ENCODE data around the gene CD4. TPM values are rescaled to one million over a fixed set of nuclear protein-coding genes. Genes with fewer than 3 reads are reported as not detected.
"Not testable (repeated sequence)": the region's sequence is repeated elsewhere in the genome, so short reads cannot be mapped to it uniquely, and the experiment has no call there.

The CD4 gene
- total RNA-seq, 4 donors from 2014 or later: 6.6 to 16.2 (median 10.1) TPM

DNA sequence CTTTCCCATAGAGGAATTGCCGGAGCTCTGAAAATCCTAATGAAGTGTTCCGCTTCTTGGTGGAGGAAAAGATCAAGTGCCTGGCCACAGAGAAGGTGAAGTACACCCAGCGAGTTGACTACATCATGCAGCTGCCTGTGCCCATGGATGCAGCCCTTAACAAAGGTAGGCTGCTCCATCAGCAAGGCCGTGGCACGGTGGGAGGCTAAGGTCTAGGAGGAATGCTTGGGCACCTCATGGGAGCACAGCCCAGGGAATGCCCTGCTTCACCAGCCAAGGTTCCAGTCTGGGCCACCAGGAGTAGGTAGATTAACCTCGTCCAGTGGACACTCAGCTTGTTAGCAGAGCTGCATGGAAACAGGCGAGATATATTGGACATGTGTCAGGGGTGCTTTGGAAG lies 71.6 kb downstream of the CD4 start:
- WGBS: 92% methylated on average over 7 of the region's 7 CpGs
- intact Hi-C loops (cut with DNase I): loop anchor here (5.0 kb wide), 1 partner anchor 46 kb away; no protein-coding TSS in a partner anchor
- H3K36me3 ChIP-seq: peaks cover 66 to 100% (median 97%) of the 10 kb centered on the region in 4 donors

DNA sequence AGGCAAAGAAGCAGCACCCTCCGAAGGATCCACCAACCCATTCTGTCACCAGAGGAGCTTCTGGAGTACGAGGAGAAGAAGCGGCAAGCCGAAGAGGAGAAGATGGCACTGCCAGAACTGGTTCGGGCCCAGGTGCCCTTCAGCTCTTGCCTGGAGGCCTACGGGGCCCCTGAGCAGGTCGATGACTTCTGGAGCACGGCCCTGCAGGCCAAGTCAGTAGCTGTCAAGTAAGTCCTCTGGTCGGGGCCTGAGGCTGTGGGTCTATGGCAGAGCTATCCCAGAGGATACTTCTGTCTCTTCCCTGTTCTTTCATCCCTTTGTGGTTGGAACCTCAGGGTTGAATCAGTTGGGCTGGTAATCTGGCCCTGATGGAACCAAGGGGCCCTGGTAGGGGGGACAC lies 72.1 kb downstream of the CD4 start:
- 95% methylated on average over 8 of the region's 9 CpGs for WGBS
- H3K9me3 ChIP-seq: no peaks in the 10 kb centered on the region
- H3K36me3 ChIP-seq: peaks cover 62 to 98% (median 95%) of the 10 kb centered on the region in 4 donors
- no peak for DNase-seq (ENCODE audit: extremely low spot score)
- no peak overlapping the region for H3K4me3 ChIP-seq
- peaks cover under 1 to 2% (median 1%) of the 10 kb centered on the region in 4 donors for H3K4me1 ChIP-seq
- no peaks in the 10 kb centered on the region for H3K27me3 ChIP-seq
- intact Hi-C loops (cut with DNase I): loop anchor here (5.0 kb wide), 1 partner anchor 46 kb away; no protein-coding TSS in a partner anchor
- no peak overlapping the region for H3K27ac ChIP-seq (replicated peaks in 1 of 4)
- TF ChIP-seq POLR2AphosphoS5 (IDR thresholded peaks at IDR 0.05) (no peak), CTCF (IDR thresholded peaks at IDR 0.05) (no peak), EP300 (IDR thresholded peaks at IDR 0.05) (no peak), POLR2A (IDR thresholded peaks at IDR 0.05; ENCODE audit: low read depth) (no peak)

More for the DNA sequence above, 71.6 kb downstream of the CD4 start:
- Histone ChIP-seq H3K27ac (replicated peaks in 1 of 4) (no peak overlapping the region), H3K27me3 (no peaks in the 10 kb centered on the region), H3K9me3 (no peaks in the 10 kb centered on the region), H3K4me1 (no peaks in the 10 kb centered on the region), H3K4me3 (no peak overlapping the region)
- no peak for DNase-seq (ENCODE audit: extremely low spot score)
- TF ChIP-seq CTCF (IDR thresholded peaks at IDR 0.05) (no peak), POLR2A (IDR thresholded peaks at IDR 0.05; ENCODE audit: low read depth) (no peak), POLR2AphosphoS5 (IDR thresholded peaks at IDR 0.05) (no peak), EP300 (IDR thresholded peaks at IDR 0.05) (no peak)

- H3K27ac ChIP-seq (replicated peaks in 1 of 4): no peak overlapping the region
- H3K36me3 ChIP-seq: peaks cover 51 to 82% (median 78%) of the 10 kb centered on the region in 4 donors
- 96% methylated on average over 11 of the region's 11 CpGs for WGBS
- intact Hi-C loops (cut with DNase I): loop anchor here (5.0 kb wide), 1 partner anchor 44 kb away; no protein-coding TSS in a partner anchor
- no peak for DNase-seq (ENCODE audit: extremely low spot score)
- H3K4me3 ChIP-seq: no peak overlapping the region
- TF ChIP-seq EP300 (IDR thresholded peaks at IDR 0.05): no peak
- TF ChIP-seq POLR2AphosphoS5 (IDR thresholded peaks at IDR 0.05): no peak
- no peak for TF ChIP-seq CTCF (IDR thresholded peaks at IDR 0.05)
- no peak for TF ChIP-seq POLR2A (IDR thresholded peaks at IDR 0.05; ENCODE audit: low read depth)
- H3K9me3 ChIP-seq: no peaks in the 10 kb centered on the region
- no peaks in the 10 kb centered on the region for H3K27me3 ChIP-seq
- H3K4me1 ChIP-seq: peaks cover 7 to 10% (median 9%) of the 10 kb centered on the region in 4 donors
Measured at GRCh38 chr12:6863033-6863432, 73.7 kb downstream of the CD4 start.

DNA sequence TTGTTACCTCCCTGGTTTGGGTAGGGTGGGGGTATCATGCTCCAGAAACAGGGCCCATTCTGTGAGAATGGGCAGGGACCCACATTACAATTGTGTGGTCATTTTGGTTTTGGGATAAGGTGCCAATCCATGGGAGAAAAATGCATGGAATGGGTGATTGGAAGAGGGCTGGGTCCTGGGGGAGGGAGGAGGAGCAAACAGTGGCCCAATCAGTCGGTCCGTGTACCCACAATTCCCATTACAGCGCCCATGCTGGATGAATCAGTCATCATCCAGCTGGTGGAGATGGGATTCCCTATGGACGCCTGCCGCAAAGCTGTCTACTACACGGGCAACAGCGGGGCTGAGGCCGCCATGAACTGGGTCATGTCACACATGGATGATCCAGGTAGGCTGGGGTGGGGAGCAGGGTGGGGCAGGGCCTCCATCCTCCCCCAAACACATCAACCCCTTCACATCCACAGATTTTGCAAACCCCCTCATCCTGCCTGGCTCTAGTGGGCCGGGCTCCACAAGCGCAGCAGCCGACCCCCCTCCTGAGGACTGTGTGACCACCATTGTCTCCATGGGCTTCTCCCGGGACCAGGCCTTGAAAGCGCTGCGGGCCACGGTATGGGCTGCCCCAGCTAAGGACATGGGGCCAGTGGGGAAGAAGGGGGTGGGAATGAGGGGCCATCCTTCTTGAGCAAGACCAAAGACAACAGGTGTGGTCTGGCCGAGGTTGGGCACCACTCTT lies 74.4 kb downstream of the CD4 start:
- peaks cover 44 to 75% (median 72%) of the 10 kb centered on the region in 4 donors for H3K36me3 ChIP-seq
- H3K27me3 ChIP-seq: no peaks in the 10 kb centered on the region
- no peak overlapping the region for H3K27ac ChIP-seq (replicated peaks in 1 of 4)
- no peak for TF ChIP-seq EP300 (IDR thresholded peaks at IDR 0.05)
- TF ChIP-seq CTCF (IDR thresholded peaks at IDR 0.05): no peak
- no peak for TF ChIP-seq POLR2A (IDR thresholded peaks at IDR 0.05; ENCODE audit: low read depth)
- TF ChIP-seq POLR2AphosphoS5 (IDR thresholded peaks at IDR 0.05): no peak
- 97% methylated on average over 10 of the region's 16 CpGs for WGBS
- H3K9me3 ChIP-seq: no peaks in the 10 kb centered on the region
- DNase-seq (ENCODE audit: extremely low spot score): no peak
- peaks cover 13 to 17% (median 16%) of the 10 kb centered on the region in 4 donors for H3K4me1 ChIP-seq
- intact Hi-C loops (cut with DNase I): loop anchor here (5.0 kb wide), 1 partner anchor 44 kb away; no protein-coding TSS in a partner anchor
- H3K4me3 ChIP-seq: no peak overlapping the region

GRCh38 chr12:6865307-6865706 lies 76.0 kb downstream of the CD4 start:
- intact Hi-C loops (cut with DNase I); DNase-seq (ENCODE audit: extremely low spot score); H3K27me3 ChIP-seq; H3K27ac ChIP-seq (replicated peaks in 1 of 4); H3K9me3 ChIP-seq; H3K4me3 ChIP-seq: not testable (repeated sequence)
- Histone ChIP-seq H3K36me3 (peaks cover 36 to 72% (median 68%) of the 10 kb centered on the region in 4 donors), H3K4me1 (peaks cover 25 to 33% (median 32%) of the 10 kb centered on the region in 4 donors)
- 96% methylated on average over 5 of the region's 5 CpGs for WGBS

Data from esophagus muscularis mucosa (tissue), 4 donors.